Measurements from ENCODE around the gene VAMP7.

GRCh38 chrX:155949098-155949497 lies 68.0 kb downstream of the VAMP7 start:
- TF ChIP-seq CTCF (IDR thresholded peaks at IDR 0.05) (no peak), POLR2A (IDR thresholded peaks at IDR 0.05) (no peak)

Data from Peyer's patch (tissue), 4 donors.